AG04449 (cell line): ENCODE measurements around the gene SDK2.

ENCODE experiments used
- CTCF ChIA-PET: fragments of 350-600 bp; formaldehyde crosslinking; extraction: SDS; loops from one replicate; lab custom pipeline; 2021; ENCODE audit warnings: antibody characterized with exemption; lab: Yijun Ruan, JAX
- POLR2A ChIA-PET: fragments of 400-600, 350-600 bp; formaldehyde crosslinking; extraction: SDS; loops from one replicate; lab custom pipeline; 2020; ENCODE audit warnings: antibody characterized with exemption, inconsistent platforms; lab: Yijun Ruan, JAX
- DNase-seq: peaks from one replicate; pipeline ENCODE4 v3.0.0-alpha.2; 2010; ENCODE audit warnings: low read depth, low spot score
- H3K4me3 ChIP-seq: 2 replicates; pipeline ENCODE4 v1.5.1; 2011; ENCODE audit warnings: low read depth, mild to moderate bottlenecking, control low read depth, low read length
- TF ChIP-seq, protein P1 (sequence below): IDR thresholded peaks from one replicate; pipeline ENCODE4 v1.5.1; 2011; ENCODE audit warnings: mild to moderate bottlenecking, moderate library complexity, low read length, control low read depth, inconsistent platforms; ENCODE audit not compliant: insufficient read depth; ENCODE audit errors: missing control alignments

The SDK2 gene

DNA sequence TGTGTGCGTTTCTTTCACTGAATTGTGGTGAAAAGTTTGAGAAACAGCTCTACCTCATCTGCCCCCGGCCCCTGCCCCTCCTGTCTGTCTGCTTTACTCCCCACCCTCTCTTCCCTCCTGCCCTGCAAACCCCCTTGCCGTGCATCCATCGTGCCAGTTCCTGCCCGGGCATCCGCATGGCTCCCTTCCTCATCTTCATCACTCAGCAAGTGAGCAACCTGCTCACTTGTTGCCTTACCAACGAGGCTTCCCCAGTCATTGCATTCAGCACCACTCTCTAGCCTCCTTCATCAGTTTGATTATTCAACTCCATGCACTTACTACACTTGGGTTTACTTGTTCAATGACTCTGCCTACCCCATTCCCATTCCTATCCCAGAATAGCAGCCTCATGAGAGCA is 34.8 kb upstream of the SDK2 start:
- no peak overlapping the region for H3K4me3 ChIP-seq
- ChIA-PET CTCF (no interaction called here), POLR2A (no interaction called here)
- no peak for DNase-seq
- TF ChIP-seq, protein P1, sequence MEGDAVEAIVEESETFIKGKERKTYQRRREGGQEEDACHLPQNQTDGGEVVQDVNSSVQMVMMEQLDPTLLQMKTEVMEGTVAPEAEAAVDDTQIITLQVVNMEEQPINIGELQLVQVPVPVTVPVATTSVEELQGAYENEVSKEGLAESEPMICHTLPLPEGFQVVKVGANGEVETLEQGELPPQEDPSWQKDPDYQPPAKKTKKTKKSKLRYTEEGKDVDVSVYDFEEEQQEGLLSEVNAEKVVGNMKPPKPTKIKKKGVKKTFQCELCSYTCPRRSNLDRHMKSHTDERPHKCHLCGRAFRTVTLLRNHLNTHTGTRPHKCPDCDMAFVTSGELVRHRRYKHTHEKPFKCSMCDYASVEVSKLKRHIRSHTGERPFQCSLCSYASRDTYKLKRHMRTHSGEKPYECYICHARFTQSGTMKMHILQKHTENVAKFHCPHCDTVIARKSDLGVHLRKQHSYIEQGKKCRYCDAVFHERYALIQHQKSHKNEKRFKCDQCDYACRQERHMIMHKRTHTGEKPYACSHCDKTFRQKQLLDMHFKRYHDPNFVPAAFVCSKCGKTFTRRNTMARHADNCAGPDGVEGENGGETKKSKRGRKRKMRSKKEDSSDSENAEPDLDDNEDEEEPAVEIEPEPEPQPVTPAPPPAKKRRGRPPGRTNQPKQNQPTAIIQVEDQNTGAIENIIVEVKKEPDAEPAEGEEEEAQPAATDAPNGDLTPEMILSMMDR, result no peak

DNA sequence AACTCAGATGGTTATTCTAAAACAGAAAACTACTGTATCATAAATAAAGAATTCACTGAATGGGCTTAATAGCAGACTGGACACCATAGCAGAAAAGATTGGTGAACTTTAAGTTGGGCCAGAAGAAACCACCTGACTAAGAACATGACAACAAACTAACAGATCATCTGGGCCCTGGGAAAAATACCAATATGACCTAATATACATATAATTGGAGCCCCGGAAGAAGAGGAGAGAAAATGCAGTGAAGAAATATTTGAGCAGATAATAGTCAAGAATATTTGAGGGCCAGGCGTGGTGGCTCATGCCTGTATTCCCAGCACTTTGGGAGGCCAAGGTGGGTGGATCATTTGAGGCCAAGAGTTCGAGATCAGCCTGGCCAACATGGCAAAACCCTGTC is 25.5 kb upstream of the SDK2 start:
- no peak overlapping the region for H3K4me3 ChIP-seq
- CTCF ChIA-PET, result no interaction called here
- TF ChIP-seq, protein P1, result no peak
- DNase-seq, result no peak
- POLR2A ChIA-PET, result no interaction called here

DNA sequence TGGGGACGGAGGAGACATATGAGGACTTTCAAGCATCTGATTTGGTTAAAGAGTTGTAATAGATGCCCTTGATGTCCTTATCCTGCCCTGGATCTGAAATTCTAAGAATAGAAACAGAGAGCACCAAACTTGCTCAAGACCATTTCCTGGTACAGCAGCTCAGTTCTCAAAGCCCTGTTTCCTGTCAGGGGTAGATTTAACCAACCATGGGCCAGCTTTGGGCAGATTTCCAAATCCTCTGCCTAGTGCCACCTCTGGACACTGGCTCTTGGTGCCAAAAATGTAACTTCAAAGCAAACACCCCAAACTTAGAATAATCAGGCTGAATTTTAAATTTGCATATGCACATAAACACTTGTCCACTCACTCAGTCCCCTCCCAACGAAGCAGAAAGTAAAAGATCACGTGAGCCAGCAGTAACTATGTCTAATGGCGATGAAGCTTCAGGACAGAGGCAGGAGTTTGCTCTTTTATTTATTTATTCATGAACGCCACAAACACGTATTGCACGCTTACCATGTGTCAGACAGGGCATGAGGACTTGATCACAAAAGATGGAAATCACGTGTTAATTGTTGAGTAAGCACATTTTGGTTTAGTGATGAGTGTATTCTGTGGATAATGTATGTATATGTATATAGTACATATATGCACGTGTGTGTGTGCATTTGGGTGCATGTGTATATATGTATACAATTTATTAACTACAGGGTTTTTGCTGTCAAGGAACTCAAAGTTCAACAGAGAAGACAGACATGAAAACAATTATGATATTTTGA is 23.1 kb upstream of the SDK2 start:
- POLR2A ChIA-PET, result no interaction called here
- no peak for DNase-seq
- TF ChIP-seq, protein P1, result no peak
- CTCF ChIA-PET, result no interaction called here
- no peak overlapping the region for H3K4me3 ChIP-seq

DNA sequence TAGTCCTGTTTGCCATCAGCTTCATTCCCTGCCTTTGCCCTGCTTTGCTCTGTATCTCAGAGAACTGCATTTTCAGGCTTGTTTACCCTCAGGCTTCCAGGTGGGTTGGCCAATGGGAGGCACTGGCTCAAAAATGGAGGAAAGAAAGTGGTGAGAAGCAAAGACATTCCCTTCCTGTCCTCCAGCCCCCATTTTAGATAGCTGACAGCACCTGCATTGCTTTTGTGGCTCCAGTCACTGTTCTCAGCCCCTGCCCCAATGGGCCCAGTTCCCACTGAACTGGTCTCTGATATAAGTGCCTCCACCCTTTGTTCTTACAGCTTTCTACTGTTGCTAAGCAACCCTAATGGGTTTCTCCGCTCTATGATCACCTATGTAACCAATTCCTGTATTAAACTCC is 19.4 kb upstream of the SDK2 start:
- no peak for DNase-seq
- TF ChIP-seq, protein P1, result no peak
- no peak overlapping the region for H3K4me3 ChIP-seq
- ChIA-PET CTCF (no interaction called here), POLR2A (no interaction called here)

DNA sequence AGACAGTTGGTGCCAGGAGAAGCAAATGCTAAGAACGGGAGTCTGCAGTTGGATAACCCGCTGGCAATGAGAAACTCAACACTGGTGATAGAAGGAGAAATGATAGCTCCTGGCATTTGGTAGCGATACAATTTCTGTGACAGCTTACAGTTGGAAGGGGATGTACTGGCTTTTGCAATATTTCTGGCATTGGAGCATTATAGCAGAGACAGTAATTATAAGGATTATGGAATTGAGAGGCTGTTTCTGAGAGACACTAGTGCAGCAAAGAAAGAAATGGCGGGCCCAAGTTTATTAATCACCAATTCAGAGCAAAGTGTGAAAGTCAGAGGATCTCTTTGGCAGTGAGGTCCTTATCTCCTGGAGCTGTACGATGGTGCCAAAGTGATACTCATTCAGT is 16.1 kb upstream of the SDK2 start:
- ChIA-PET CTCF (no interaction called here), POLR2A (no interaction called here)
- H3K4me3 ChIP-seq, result no peak overlapping the region
- TF ChIP-seq, protein P1, result no peak
- DNase-seq, result no peak

DNA sequence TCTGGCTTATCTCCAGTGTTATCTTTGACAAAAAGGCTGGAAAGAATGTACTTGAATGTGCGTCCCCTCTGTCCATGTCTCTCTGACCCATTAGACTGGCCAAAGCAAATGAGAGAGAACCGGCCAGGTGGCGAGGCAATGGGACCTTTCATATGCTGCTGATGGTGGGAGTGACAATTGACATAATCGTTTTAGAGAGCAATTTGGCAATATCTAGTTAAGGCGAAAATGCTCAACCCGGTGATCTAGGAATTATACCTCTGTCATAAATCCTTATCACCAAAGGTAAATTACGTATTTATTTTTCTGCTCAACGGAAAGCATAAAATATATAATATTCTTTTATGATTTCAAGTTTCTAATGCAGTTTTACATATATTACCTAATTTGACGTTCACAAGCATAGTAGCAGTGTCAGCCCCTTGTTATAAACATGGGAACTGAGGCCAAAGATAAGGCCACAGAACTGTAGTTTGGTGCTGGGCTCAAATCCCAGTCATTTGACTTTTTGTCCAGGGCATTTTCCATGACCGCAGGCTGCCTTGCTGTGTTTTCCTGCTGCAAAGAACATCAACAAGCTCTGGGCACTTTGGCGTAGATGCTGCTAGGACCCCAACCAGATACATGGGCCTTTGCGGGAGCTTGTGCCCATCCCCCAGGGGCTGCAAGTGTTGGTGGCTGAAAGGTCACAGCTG is 14.7 kb upstream of the SDK2 start:
- ChIA-PET CTCF (no interaction called here), POLR2A (no interaction called here)
- TF ChIP-seq, protein P1, result no peak

More for the DNA sequence above, 14.7 kb upstream of the SDK2 start:
- no peak for DNase-seq
- H3K4me3 ChIP-seq, result no peak overlapping the region
